Smooth muscle cell (in vitro differentiated cells): Measurements from ENCODE around the gene ANKRD39. TPM values are rescaled to one million over a fixed set of nuclear protein-coding genes. Genes with fewer than 3 reads are reported as not detected.

Source experiments
- DNase-seq: peaks from one replicate; lab custom pipeline; 2025; ENCODE audit not compliant: unreplicated experiment; lab: John Stamatoyannopoulos, UW
- H2AFZ ChIP-seq: fragments of 200-600 bp; sonication (generic); 2 replicates; pipeline ENCODE4 v1.6.0; 2016; ENCODE audit warnings: antibody characterized with exemption, low read depth, mild to moderate bottlenecking
- H3F3A ChIP-seq: fragments of 200-600 bp; sonication (generic); 2 replicates; pipeline ENCODE4 v1.6.0; 2017; ENCODE audit warnings: antibody characterized with exemption, low read depth
- H3K27ac ChIP-seq: fragments of 200-600 bp; sonication (generic); 2 replicates; pipeline ENCODE4 v1.5.1; 2016; ENCODE audit warnings: low read depth, mild to moderate bottlenecking
- H3K27me3 ChIP-seq: fragments of 200-600 bp; sonication (generic); 2 replicates; pipeline ENCODE4 v1.6.1; 2016; ENCODE audit warnings: low read depth, mild to moderate bottlenecking
- H3K36me3 ChIP-seq: fragments of 200-600 bp; sonication (generic); 2 replicates; pipeline ENCODE4 v1.5.1; 2016; ENCODE audit warnings: low read depth
- H3K4me1 ChIP-seq: fragments of 200-600 bp; sonication (generic); 2 replicates; pipeline ENCODE4 v1.5.1; 2016; ENCODE audit warnings: low read depth
- H3K4me2 ChIP-seq: fragments of 200-600 bp; sonication (generic); 2 replicates; pipeline ENCODE4 v1.6.0; 2016; ENCODE audit warnings: mild to moderate bottlenecking
- H3K4me3 ChIP-seq: fragments of 200-600 bp; sonication (generic); 2 replicates; pipeline ENCODE4 v1.5.1; 2016; ENCODE audit warnings: mild to moderate bottlenecking
- H3K79me2 ChIP-seq: fragments of 200-600 bp; sonication (generic); 2 replicates; pipeline ENCODE4 v1.6.0; 2016; ENCODE audit warnings: low read depth, mild to moderate bottlenecking
- H3K9ac ChIP-seq: fragments of 200-600 bp; sonication (generic); 2 replicates; pipeline ENCODE4 v1.6.0; 2016; ENCODE audit warnings: low read depth
- H3K9me3 ChIP-seq: fragments of 200-600 bp; sonication (generic); replicated peaks from 2 replicates; pipeline ENCODE4 v1.5.1; 2016; ENCODE audit warnings: low read depth
- H4K20me1 ChIP-seq: fragments of 200-600 bp; sonication (generic); 2 replicates; pipeline ENCODE4 v1.6.0; 2016; ENCODE audit warnings: low read depth
- WGBS: methylation state at CpG from one replicate; pipeline ENCODE4 v1.1.7; 2016; ENCODE audit warnings: low lambda C conversion rate; 5-methylcytosine and 5-hydroxymethylcytosine counted together
- polyA plus RNA-seq: library from polyadenylated mRNA; unstranded; fragments of >200 nt; fragmentation: Nextera tagmentation; extraction: Ambion mirVana; gene quantifications from 2 replicates; pipeline ENCODE4 v1.2.1, GENCODE V29; 2016
- total RNA-seq: library from RNA; depleted of rRNA; stranded (reverse); fragments of >200 nt; gene quantifications from 2 replicates; pipeline ENCODE4 v1.2.3, GENCODE V29; 2014
- TF ChIP-seq, protein P1 (sequence below): fragments of 200-600 bp; sonication (generic); IDR thresholded peaks from 2 replicates; pipeline ENCODE4 v1.5.1; 2017; ENCODE audit warnings: borderline replicate concordance, mild to moderate bottlenecking, antibody characterized with exemption; ENCODE audit not compliant: insufficient read depth, poor library complexity, severe bottlenecking

Gene ANKRD39
- total and polyA plus RNA-seq, 2 experiments from 2014 or later: 7.9 to 16.5 TPM

DNA sequence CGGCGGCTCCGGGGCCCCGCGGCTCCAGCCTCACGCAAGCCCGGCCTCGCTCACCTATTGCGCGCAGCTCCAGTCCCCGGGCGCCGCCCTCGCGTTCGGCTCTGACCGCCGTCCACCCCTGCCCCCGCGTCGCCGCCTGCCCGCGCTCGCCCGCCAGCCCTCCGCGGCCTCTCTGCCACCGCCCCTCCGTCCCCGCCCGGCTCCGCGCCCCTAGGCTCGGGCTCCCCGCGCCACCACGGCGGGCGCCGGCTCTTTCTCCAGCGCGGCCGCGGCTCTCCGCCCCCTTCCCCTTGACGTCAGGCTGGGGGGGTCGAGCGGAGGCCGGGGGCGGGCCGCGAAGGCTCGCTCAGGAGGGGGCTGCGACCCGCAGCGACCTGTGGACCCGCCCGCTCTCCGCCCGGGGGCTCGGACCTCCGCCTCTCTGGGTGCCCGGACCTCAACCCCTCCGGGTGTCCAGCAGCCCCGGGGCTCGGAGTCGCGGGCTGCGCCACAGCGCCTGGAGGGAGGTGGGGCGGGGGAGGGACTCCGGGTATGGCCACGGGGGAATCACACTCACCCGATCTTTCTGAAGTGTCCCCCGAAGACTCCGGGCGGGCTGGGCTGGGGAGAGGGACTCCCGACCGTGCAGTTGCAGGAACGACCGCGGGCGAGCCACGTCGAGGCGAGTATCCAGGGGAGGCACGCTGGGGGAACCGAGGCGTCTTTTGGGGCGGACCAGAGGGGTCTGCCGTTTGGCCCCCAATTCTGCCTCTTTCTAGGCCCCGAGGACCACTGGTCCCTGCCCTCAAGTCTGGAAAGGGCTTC, 12.2 kb upstream of the ANKRD39 start, which contains the start of gene SEMA4C:
Gene SEMA4C, minus strand, starts transcription at position 259 of the 804 bp plus-strand sequence. CDS start 2,194 bp downstream, outside the sequence.
- TF ChIP-seq, protein P1, sequence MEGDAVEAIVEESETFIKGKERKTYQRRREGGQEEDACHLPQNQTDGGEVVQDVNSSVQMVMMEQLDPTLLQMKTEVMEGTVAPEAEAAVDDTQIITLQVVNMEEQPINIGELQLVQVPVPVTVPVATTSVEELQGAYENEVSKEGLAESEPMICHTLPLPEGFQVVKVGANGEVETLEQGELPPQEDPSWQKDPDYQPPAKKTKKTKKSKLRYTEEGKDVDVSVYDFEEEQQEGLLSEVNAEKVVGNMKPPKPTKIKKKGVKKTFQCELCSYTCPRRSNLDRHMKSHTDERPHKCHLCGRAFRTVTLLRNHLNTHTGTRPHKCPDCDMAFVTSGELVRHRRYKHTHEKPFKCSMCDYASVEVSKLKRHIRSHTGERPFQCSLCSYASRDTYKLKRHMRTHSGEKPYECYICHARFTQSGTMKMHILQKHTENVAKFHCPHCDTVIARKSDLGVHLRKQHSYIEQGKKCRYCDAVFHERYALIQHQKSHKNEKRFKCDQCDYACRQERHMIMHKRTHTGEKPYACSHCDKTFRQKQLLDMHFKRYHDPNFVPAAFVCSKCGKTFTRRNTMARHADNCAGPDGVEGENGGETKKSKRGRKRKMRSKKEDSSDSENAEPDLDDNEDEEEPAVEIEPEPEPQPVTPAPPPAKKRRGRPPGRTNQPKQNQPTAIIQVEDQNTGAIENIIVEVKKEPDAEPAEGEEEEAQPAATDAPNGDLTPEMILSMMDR: no peak
- no peaks in the 10 kb centered on the region for H3K9me3 ChIP-seq
- peak within 1 kb of the TSS; percentile 80 for H3K27ac ChIP-seq
- peak within 1 kb of the TSS; percentile 80 for H2AFZ ChIP-seq
- peaks cover 50% of the 10 kb centered on the region for H3K79me2 ChIP-seq
- H3K9ac ChIP-seq: peak within 1 kb of the TSS; percentile 94
- peaks cover 28% of the 10 kb centered on the region for H3F3A ChIP-seq
- no peaks in the 10 kb centered on the region for H3K36me3 ChIP-seq
- H3K27me3 ChIP-seq: no peaks in the 10 kb centered on the region
- peak within 1 kb of the TSS; percentile 91 for H3K4me3 ChIP-seq
- peaks cover 33% of the 10 kb centered on the region for H4K20me1 ChIP-seq
- 2% methylated on average over 27 of the region's 93 CpGs for whole genome bisulfite sequencing
- H3K4me2 ChIP-seq: peak within 1 kb of the TSS; percentile 95
- no peak for DNase-seq
- H3K4me1 ChIP-seq: peaks cover 20% of the 10 kb centered on the region

DNA sequence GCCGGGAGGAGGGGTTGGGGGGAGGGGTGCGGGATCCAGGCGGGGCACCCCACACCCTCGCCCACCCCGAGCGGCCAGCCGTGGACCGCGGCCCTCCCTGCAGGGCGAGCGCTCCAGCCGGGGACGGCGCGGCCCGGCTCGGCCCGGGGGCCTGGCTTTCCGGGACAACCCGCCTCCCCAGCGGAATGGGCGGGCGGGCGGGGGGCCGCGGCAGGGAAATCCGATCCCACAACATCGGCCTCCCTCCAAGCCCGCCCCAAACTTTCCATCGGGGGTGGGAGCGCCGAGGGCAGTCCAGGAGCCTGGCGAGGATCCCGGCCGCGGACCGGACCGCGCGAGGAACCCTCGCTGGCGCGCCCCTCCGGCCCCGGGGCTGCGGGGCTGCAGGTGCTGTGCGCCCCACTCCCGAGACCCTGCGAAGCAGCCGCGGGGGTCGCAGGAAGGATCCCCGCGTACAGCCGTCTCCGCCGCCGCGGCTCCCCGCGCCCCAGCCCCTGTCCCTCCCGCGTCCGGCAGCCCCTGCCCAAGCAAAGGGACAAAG, 11.5 kb upstream of the ANKRD39 start:
- peak overlapping the region; percentile 94 for H3K9ac ChIP-seq
- 0% methylated on average over 28 of the region's 64 CpGs for WGBS
- H3K9me3 ChIP-seq: no peaks in the 10 kb centered on the region
- TF ChIP-seq, protein P1: no peak
- H3K79me2 ChIP-seq: peaks cover 54% of the 10 kb centered on the region
- H2AFZ ChIP-seq: peak overlapping the region; percentile 36
- peak overlapping the region; percentile 95 for H3K4me2 ChIP-seq
- no peaks in the 10 kb centered on the region for H3K27me3 ChIP-seq
- H3K36me3 ChIP-seq: no peaks in the 10 kb centered on the region
- H4K20me1 ChIP-seq: peaks cover 40% of the 10 kb centered on the region
- peak overlapping the region; percentile 80 for H3K27ac ChIP-seq
- H3F3A ChIP-seq: peaks cover 22% of the 10 kb centered on the region
- peaks cover 18% of the 10 kb centered on the region for H3K4me1 ChIP-seq
- H3K4me3 ChIP-seq: peak overlapping the region; percentile 91
- DNase-seq: peak; percentile 71

- TF ChIP-seq, protein P1: peak; percentile 85
- Histone ChIP-seq H3K9me3 (no peaks in the 10 kb centered on the region), H3K27me3 (no peaks in the 10 kb centered on the region), H3K36me3 (no peaks in the 10 kb centered on the region), H3K4me2 (peak overlapping the region; percentile 95), H3K79me2 (peaks cover 54% of the 10 kb centered on the region), H2AFZ (peak overlapping the region; percentile 36), H3K4me3 (peak overlapping the region; percentile 91), H3K27ac (peak overlapping the region; percentile 80), H3K9ac (peak overlapping the region; percentile 94), H3K4me1 (peaks cover 18% of the 10 kb centered on the region), H4K20me1 (peaks cover 46% of the 10 kb centered on the region), H3F3A (peaks cover 16% of the 10 kb centered on the region)
- 0% methylated on average over 7 of the region's 76 CpGs for WGBS
- DNase-seq: peak; percentile 74
These were observed 10.9 kb upstream of the ANKRD39 start for GRCh38 chr2:96868555-96869280.
